Lower leg skin (tissue), 4 donors: ENCODE results near the gene CUL9. TPM values are rescaled to one million over a fixed set of nuclear protein-coding genes. Genes with fewer than 3 reads are reported as not detected.

ENCODE experiments used
- DNase-seq, 2 donors: peaks; one replicate each; pipeline ENCODE4 v3.0.0-alpha.2; 2019; ENCODE audit warnings: low spot score in 2 of 2
- H3K4me3 ChIP-seq: fragments of 200-600 bp; sonication (generic); 2 replicates; pipeline ENCODE4 v1.5.1; 2017; ENCODE audit warnings: mild to moderate bottlenecking, low read depth; ENCODE audit not compliant: poor library complexity, severe bottlenecking
- POLR2A ChIP-seq, 2 donors: fragments of 450-650 bp; IDR thresholded peaks; one replicate each; pipeline ENCODE4 v1.6.1; 2016 to 2017; ENCODE audit warnings: antibody characterized with exemption in 2 of 2, mild to moderate bottlenecking in 1 of 2, moderate library complexity in 1 of 2
- WGBS, 2 donors: methylation state at CpG; one replicate each; pipeline ENCODE4 v1.1.5; 2018; 5-methylcytosine and 5-hydroxymethylcytosine counted together
- intact Hi-C: fragments of 100-400 bp; cut with DNase I; formaldehyde crosslinking; loops from one replicate; pipeline ENCODE4 v1.15.0; 2023; ENCODE audit warnings: low total_unique reads
- total RNA-seq, 4 donors: library from RNA; depleted of rRNA; stranded (reverse); fragments of >200 nt; gene quantifications; one replicate each; pipeline ENCODE4 v1.1.0, GENCODE V29; 2016
- TF ChIP-seq, protein P1 (sequence below), 3 donors: fragments of 450-650 bp; IDR thresholded peaks; one replicate each; pipeline ENCODE4 v1.5.1; 2016; ENCODE audit warnings: antibody characterized with exemption in 3 of 3, mild to moderate bottlenecking in 3 of 3, moderate library complexity in 2 of 3

CUL9 gene
- total RNA-seq, 4 donors from 2014 or later: 38.7 to 64.4 (median 47.4) TPM

DNA sequence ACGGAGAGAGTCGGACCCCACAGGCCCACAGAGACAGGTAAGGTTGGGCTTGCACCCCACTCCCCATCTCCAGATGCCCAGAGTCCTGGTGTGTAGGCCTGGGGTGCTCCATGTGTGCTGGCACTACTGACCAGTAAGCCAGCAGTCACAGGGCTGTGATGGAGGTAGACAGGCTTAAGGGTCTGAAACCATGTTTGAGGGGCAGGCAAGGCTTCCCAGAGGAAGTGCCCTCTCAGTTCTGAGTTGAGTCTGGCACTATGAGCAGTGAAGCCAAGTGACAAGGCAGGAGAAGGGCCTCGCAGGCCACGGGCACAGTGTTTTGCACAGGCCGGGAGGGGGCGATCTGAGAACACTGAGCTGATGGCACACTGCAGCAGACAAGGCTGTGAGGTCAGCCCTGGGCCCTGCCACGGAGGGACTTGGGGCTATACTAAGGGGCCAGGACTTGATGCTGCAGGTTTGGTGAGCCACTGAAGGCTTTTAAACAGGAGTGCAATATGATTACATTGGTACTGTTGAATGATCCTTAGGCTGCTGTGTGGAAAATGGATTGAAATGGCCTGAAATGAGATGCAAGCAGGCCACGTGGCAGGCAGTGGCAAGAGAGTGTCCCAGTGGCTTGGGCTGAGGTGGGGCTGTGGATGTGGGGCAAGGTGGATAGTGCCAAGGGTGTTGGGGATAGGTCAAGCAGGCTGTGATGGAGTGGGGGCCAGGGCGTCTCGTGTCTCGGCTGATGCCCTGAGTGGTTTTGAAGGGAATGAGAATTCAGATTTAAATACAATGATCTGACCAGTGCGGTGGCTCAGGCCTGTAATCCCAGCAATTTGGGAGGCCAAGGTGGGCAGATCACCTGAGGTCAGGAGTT, 81.5 kb downstream of the CUL9 start:
- 49 to 54% methylated on average over 12 of the region's 12 CpGs for WGBS, 2 donors
- no peak overlapping the region for H3K4me3 ChIP-seq
- TF ChIP-seq, protein P1, sequence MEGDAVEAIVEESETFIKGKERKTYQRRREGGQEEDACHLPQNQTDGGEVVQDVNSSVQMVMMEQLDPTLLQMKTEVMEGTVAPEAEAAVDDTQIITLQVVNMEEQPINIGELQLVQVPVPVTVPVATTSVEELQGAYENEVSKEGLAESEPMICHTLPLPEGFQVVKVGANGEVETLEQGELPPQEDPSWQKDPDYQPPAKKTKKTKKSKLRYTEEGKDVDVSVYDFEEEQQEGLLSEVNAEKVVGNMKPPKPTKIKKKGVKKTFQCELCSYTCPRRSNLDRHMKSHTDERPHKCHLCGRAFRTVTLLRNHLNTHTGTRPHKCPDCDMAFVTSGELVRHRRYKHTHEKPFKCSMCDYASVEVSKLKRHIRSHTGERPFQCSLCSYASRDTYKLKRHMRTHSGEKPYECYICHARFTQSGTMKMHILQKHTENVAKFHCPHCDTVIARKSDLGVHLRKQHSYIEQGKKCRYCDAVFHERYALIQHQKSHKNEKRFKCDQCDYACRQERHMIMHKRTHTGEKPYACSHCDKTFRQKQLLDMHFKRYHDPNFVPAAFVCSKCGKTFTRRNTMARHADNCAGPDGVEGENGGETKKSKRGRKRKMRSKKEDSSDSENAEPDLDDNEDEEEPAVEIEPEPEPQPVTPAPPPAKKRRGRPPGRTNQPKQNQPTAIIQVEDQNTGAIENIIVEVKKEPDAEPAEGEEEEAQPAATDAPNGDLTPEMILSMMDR (IDR thresholded peaks at IDR 0.05): no peak
- TF ChIP-seq POLR2A (IDR thresholded peaks at IDR 0.05): no peak
- intact Hi-C loops: loop anchor here (5.0 to 10.0 kb wide), 2 partner anchors 131 to 244 kb away; no protein-coding TSS in a partner anchor
- peak; percentile 48 to 92 for DNase-seq

DNA sequence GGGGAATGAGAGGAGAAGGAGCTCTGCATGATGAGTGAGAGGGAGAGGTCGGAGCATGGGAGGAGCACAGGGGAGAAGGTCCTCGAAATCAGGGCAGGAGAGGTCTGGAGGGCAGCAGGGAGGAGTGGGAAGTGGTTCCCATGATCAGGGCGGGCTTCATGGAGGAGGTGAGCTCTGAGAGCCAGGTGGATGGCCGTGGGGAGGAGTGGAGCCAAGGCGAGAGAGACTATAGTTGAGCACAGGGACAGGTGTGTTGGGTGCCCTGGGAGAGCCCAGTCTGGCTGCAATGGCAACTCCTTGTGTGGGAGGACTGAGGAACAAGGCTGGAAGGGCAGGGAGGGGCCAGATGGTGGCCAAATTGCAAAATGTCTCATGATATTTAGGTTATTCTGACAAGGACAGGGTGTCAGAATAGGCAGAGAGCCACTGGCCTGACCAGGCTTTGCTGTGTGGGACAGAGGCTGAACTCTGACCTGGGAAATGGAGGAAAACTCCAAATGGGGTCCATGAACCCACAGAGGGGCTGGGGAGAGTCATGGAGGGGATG, 82.7 kb downstream of the CUL9 start:
- intact Hi-C loops: loop anchor here (5.0 to 10.0 kb wide), 2 partner anchors 130 to 243 kb away; no protein-coding TSS in a partner anchor
- H3K4me3 ChIP-seq: no peak overlapping the region
- WGBS, 2 donors: 84 to 87% methylated on average over 5 of the region's 5 CpGs
- TF ChIP-seq POLR2A (IDR thresholded peaks at IDR 0.05): no peak
- TF ChIP-seq, protein P1 (IDR thresholded peaks at IDR 0.05): no peak
- no peak for DNase-seq

DNA sequence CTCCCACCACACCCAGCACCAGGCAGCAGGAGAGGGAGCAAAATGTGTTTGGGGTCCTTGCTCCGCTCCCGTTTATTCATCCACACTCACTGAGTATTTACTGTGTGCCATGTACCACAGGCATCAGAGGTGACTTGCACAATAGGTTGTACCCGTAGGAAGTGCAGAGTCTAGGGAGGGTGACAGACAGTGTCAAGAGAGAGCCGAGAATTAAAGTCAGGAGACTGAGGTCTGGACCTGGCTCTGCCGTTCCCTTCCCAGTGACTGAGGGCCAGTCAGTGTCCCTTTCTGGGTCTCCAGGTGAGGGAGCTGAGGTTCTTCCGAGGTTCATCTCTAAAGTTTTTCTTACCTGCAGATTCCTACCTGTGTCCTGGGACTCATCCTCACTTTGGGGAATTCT, 83.6 kb downstream of the CUL9 start:
- intact Hi-C loops: loop anchor here (10.0 kb wide), 1 partner anchor 129 kb away; no protein-coding TSS in a partner anchor
- no peak overlapping the region for H3K4me3 ChIP-seq
- TF ChIP-seq POLR2A (IDR thresholded peaks at IDR 0.05): no peak
- TF ChIP-seq, protein P1 (IDR thresholded peaks at IDR 0.05): no peak
- no peak for DNase-seq
- 82 to 84% methylated on average over 6 of the region's 6 CpGs for WGBS, 2 donors

DNA sequence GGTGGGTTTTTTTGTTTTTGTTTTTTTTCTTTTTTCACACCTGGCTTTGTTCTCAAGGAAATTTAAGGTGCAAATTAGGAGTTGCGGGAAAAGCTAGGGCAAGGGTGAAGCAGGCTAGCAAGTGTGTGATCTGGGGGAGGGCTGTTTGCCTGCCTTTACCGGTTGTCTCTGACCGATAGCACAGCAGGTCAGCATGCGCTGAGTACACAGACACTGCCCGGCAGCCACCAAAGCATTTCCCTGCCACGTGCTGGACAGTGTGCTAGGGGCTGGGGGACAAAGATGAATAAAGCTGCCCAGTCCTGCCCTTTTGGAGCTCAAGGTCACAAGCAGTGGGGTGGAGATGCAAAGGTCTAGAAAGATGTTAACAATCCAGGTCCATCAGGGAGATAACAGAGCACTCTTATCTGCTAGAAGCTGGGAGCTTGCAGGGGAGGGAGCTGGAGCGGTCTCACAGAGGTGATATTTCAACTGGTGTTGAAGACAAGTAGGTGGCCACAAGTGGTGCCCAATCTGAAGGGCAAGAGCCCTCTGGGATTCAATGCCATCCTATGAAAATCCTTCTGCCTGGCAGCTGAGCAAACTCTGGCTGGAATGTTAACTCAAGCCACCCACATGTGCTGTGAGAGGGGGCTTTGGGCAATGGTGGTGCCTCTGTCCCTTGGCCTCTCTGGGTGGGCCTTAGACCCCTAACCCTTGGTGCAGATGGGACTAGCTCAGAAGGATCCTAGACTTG, 85.8 kb downstream of the CUL9 start:
- intact Hi-C loops: loop anchor here (10.0 kb wide), 1 partner anchor 127 kb away; no protein-coding TSS in a partner anchor
- no peak for DNase-seq
- TF ChIP-seq, protein P1 (IDR thresholded peaks at IDR 0.05): peak in 1 of 3 donors; percentile 95
- no peak for TF ChIP-seq POLR2A (IDR thresholded peaks at IDR 0.05)
- WGBS, 2 donors: 84 to 91% methylated on average over 7 of the region's 7 CpGs
- H3K4me3 ChIP-seq: no peak overlapping the region

DNA sequence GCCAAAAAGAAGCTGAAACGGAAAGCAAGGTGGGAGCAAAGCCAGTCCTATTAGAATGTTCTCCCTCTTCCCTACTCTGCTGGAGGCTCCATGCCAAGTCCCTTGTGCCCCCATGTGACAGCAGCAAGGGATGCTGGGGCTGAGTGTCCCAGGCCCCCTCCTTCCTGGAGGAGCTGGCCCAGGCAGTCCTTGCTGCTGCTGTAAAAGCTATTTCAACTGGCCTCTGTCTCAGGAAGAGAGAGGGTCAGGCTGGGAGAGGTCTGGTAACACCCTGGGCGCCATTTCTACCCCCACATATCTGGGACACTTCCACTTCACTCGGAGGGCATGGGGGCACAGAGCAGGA, 86.3 kb downstream of the CUL9 start:
- no peak overlapping the region for H3K4me3 ChIP-seq
- TF ChIP-seq POLR2A (IDR thresholded peaks at IDR 0.05): no peak
- TF ChIP-seq, protein P1 (IDR thresholded peaks at IDR 0.05): no peak
- intact Hi-C loops: loop anchor here (10.0 kb wide), 1 partner anchor 126 kb away; no protein-coding TSS in a partner anchor
- WGBS, 2 donors: 53 to 68% methylated on average over 3 of the region's 3 CpGs
- no peak for DNase-seq
